Activated CD8-positive, alpha-beta T cell treated with anti-CD3 and anti-CD28 coated beads, Interleukin-2, amount 10 ng/mL, durations not matched to agents 7 days and 5 days (primary cell): ENCODE data around the gene PDIK1L. TPM values are rescaled to one million over a fixed set of nuclear protein-coding genes. Genes with fewer than 3 reads are reported as not detected.

Experiments used
- ATAC-seq: fragments of 150-1000 bp; cut with Tn5 transposase; one replicate; pipeline ENCODE4 v1.10.0; 2021; ENCODE audit warnings: moderate library complexity
- CTCF ChIA-PET: fragments of 350-600 bp; sonication (Branson Sonifier 250); formaldehyde crosslinking; loops from one replicate; lab custom pipeline; 2021; ENCODE audit warnings: antibody characterized with exemption; lab: Charles Lee
- POLR2A ChIA-PET: fragments of 350-600 bp; sonication (Branson Sonifier 250); formaldehyde crosslinking; loops from one replicate; lab custom pipeline; 2021; ENCODE audit warnings: antibody characterized with exemption; lab: Charles Lee
- DNase-seq: peaks from one replicate; pipeline ENCODE4 v3.0.0-alpha.2; 2020
- H3K27ac Mint-ChIP-seq: one replicate; pipeline ENCODE4 v1.8.0; 2021; ENCODE audit warnings: mild to moderate bottlenecking, mixed read lengths
- H3K27me3 Mint-ChIP-seq: one replicate; pipeline ENCODE4 v1.8.0; 2021; ENCODE audit warnings: low read depth, mixed read lengths
- H3K36me3 Mint-ChIP-seq: one replicate; pipeline ENCODE4 v1.8.0; 2021; ENCODE audit warnings: low read depth, mixed read lengths
- H3K4me1 Mint-ChIP-seq: one replicate; pipeline ENCODE4 v1.8.0; 2021; ENCODE audit warnings: low read depth, mixed read lengths
- H3K4me3 Mint-ChIP-seq: one replicate; pipeline ENCODE4 v1.8.0; 2021; ENCODE audit warnings: mild to moderate bottlenecking, mixed read lengths
- H3K9me3 Mint-ChIP-seq: one replicate; pipeline ENCODE4 v1.8.0; 2022; ENCODE audit warnings: mixed read lengths; ENCODE audit not compliant: insufficient read depth
- total RNA-seq, 2 experiments: library from RNA; stranded (reverse); gene quantifications; one replicate each; pipeline ENCODE4 v1.2.3, GENCODE V29; 2021

Gene PDIK1L
- total RNA-seq, 2 experiments from 2014 or later, result 21.3 to 25.4 TPM

DNA sequence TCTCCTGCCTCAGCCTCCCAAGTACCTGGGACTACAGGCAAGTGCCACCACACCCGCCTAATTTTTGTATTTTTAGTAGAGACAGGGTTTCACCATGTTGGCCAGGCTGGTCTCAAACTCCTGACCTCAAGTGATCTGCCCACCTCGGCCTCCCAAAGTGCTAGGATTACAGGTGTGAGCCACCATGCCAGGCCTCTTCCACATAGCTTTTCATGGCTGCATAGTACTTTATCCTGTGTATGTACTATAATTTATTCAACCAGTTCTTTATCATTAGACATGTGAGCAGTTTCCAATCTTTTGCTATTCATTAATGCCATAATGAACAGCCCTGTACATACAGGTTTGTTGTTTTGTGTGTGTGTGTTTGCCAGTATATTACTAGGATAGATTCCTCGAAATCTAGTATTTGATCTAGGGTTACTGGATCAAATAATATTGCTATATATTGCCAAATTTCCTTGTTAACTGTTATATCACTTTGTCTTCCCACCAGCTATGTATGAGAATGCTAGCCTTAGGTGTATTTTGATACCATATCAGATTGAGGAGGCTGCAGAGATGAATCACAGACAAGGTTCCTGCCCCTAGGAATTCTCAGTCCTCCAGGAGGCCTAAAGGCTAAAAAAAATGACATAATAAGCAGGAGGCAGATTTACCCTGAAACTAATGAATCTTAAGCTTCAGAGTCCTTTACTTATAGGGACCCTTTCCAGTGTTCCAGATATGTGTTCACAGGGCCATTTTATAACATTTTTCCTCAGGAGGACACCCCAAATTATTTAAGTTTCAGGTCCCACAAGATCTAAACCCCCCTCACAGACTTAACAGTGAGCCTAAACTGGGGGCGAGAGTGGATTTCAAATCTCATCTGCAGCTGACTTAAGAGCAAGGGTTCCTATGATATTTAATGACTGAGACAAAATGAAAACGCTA lies 2.1 kb upstream of the PDIK1L start:
- peak overlapping the region; percentile 82 for H3K4me3 Mint-ChIP-seq
- CTCF ChIA-PET, result interaction anchor here (1.1 to 17.6 kb wide), 5 partner anchors 16 to 60 kb away, joined by 4 to 356 read pairs (median 6); partner anchors contain the start of gene ZNF593
- POLR2A ChIA-PET, result interaction anchor here (5.7 kb wide), 1 partner anchor 15 kb away, joined by 93 read pairs; no protein-coding TSS in a partner anchor
- no peaks in the 10 kb centered on the region for H3K27me3 Mint-ChIP-seq
- DNase-seq (no peak), ATAC-seq (no peak)
- H3K27ac Mint-ChIP-seq, result no peak overlapping the region
- H3K9me3 Mint-ChIP-seq, result no peaks in the 10 kb centered on the region
- peaks cover 14% of the 10 kb centered on the region for H3K36me3 Mint-ChIP-seq
- H3K4me1 Mint-ChIP-seq, result peaks cover 34% of the 10 kb centered on the region

DNA sequence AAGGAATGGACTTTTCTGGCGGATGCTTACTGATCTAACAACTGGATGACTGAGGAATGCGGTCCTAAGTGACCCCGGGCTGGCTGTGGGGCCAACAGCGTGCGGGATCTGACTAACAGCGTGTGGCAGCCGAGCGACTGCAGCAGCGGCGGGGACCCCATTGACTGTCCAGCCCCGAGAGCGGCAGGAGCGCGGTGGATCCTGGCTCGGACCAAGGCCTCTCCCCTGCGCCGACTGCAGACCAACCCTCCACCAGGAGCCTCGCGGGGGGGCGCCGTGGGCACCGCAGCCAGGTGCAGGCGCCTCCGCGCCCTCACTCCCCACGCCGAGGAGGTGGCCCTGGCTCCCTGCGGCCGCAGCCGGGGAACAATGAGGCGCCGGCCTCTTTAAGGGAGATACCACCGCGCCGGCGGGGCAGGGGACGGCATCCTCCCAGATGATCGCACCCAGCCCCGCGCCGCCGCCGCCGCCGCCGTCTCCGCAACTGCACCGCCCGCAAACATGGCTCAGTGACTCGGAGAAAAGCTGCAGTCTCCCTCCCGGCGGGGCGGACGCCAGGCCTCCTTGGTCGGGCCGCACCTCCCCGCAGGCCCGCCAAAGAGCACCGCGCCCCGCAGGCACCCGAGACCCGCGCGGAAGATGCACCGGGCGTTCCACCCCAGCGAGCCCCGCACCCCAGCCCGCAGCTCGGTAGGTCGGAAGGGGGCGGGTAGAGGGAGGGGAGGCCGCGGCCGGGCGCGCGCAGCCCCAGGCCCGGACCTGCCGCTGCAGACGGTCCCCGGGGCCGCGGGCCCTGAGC lies 694 bp upstream of the PDIK1L start:
- peak overlapping the region; percentile 76 for H3K27ac Mint-ChIP-seq
- peaks cover 30% of the 10 kb centered on the region for H3K4me1 Mint-ChIP-seq
- CTCF ChIA-PET, result interaction anchor here (1.3 to 17.6 kb wide), 3 partner anchors 14 to 36 kb away, joined by 5 to 356 read pairs (median 69); no protein-coding TSS in a partner anchor
- peaks cover 23% of the 10 kb centered on the region for H3K36me3 Mint-ChIP-seq
- DNase-seq (peak; percentile 84), ATAC-seq (peak; percentile 62)
- POLR2A ChIA-PET, result interaction anchor here (0.7 to 5.7 kb wide), 6 partner anchors 14 to 113 kb away, joined by 3 to 93 read pairs (median 10); no protein-coding TSS in a partner anchor
- no peaks in the 10 kb centered on the region for H3K27me3 Mint-ChIP-seq
- no peaks in the 10 kb centered on the region for H3K9me3 Mint-ChIP-seq
- peak overlapping the region; percentile 82 for H3K4me3 Mint-ChIP-seq

DNA sequence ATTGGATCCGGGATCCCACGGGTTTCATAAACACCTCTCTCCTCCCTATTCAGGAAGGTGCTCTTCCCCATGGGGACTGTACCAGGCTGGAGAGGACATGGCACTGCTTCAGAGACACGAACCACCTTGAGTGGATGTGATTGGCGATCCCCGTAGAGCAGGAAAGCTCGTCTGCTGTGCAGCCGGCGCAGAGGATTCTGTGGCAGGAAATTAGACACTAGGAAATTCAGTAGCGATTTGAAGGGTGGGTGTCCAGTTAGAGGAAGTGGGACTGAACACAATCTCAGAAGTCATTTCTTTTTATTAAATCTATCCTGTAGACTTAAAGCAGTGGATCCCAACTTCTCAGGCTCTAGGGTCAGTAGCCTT lies 767 bp downstream of the PDIK1L start:
- ATAC-seq, result peak; percentile 1
- POLR2A ChIA-PET, result interaction anchor here (3.0 to 5.7 kb wide), 3 partner anchors 12 to 33 kb away, joined by 16 to 93 read pairs (median 20); no protein-coding TSS in a partner anchor
- H3K4me1 Mint-ChIP-seq, result peaks cover 30% of the 10 kb centered on the region

DNA sequence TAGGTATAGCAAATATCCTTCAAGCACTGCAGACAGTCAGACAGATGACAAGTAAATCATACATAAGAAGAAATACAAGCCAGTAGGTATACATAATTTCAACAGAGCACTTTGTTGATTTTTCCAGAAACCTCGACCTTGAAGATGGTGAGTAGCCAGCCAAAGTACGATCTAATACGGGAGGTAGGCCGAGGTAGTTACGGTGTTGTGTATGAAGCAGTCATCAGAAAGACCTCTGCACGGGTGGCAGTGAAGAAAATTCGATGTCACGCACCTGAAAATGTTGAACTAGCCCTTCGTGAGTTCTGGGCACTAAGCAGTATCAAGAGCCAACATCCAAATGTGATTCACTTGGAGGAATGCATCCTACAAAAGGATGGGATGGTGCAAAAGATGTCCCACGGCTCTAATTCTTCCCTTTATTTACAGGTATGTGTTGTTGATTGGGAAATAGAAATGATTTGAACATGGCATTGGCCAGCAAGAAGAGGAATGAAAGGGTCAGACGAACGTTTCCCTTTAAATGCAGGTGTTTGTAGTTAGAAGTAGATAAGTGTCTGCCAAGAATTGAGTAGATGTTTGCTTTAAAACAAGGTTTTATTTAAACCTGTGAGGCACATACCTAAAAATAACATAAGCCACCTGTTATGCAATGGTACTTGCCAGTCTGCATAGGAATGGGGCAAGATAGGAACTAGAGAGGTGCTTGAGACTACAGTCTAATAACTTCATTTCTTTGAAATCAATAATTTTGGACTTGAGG lies 2.7 kb downstream of the PDIK1L start:
- Mint-ChIP-seq H3K27ac (no peak overlapping the region), H3K4me1 (peaks cover 40% of the 10 kb centered on the region), H3K9me3 (no peaks in the 10 kb centered on the region), H3K4me3 (no peak overlapping the region), H3K27me3 (no peaks in the 10 kb centered on the region), H3K36me3 (peaks cover 44% of the 10 kb centered on the region)
- CTCF ChIA-PET, result interaction anchor here (0.5 to 17.6 kb wide), 7 partner anchors 10 to 117 kb away, joined by 3 to 356 read pairs (median 4); partner anchors contain the start of genes PAFAH2 and ZNF593
- no peak for ATAC-seq
- DNase-seq, result no peak
- POLR2A ChIA-PET, result interaction anchor here (1.3 to 5.7 kb wide), 3 partner anchors 10 to 25 kb away, joined by 5 to 93 read pairs (median 20); no protein-coding TSS in a partner anchor

More for the DNA sequence above, 767 bp downstream of the PDIK1L start:
- Mint-ChIP-seq H3K27me3 (no peaks in the 10 kb centered on the region), H3K27ac (peak overlapping the region; percentile 91), H3K36me3 (peaks cover 28% of the 10 kb centered on the region), H3K4me3 (peak overlapping the region; percentile 95), H3K9me3 (no peaks in the 10 kb centered on the region)
- CTCF ChIA-PET, result interaction anchor here (0.9 to 17.6 kb wide), 4 partner anchors 12 to 68 kb away, joined by 3 to 356 read pairs (median 36); partner anchors contain the start of gene ZNF593
- peak; percentile 47 for DNase-seq

DNA sequence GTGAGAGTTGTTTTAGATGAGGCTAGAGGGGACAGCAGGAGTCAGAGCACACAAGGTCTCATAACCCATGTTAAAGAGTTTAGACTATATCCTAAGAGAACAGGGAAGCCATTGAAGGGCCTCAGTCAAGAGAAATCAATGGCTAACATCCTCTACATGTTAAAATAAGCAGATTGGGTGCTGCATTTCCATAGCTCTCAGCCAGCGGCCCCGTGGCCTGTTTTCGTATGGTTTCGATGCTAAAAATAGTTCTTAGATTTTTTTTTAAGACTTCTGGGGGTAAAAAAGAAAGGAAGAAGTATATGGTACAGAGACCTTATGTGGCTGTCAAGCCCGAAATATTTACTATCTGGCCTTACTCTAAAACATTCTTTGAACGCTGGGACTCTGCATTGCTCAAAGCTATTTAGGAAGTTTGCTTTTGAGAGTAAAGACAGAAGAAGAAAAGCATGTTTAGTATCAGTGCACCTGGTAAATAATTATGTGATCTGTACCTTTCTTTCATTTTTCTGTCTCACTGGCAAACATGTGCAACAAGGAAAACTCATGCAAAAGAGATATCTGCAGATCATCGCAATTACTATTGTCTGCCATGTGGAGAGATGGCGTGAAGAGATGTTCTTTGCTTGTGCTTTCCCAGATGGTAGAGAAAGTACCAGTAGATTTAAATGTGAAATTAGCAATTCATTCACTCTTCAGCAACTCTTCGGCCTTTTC lies 8.4 kb downstream of the PDIK1L start:
- ATAC-seq, result peak; percentile 42
- Mint-ChIP-seq H3K4me3 (peak overlapping the region; percentile 59), H3K27ac (peak overlapping the region; percentile 76), H3K4me1 (peaks cover 49% of the 10 kb centered on the region), H3K36me3 (peaks cover 62% of the 10 kb centered on the region), H3K27me3 (no peaks in the 10 kb centered on the region), H3K9me3 (no peaks in the 10 kb centered on the region)
- peak; percentile 39 for DNase-seq
- ChIA-PET CTCF (interaction anchor here (0.6 to 17.1 kb wide), 6 partner anchors 10 to 114 kb away, joined by 3 to 317 read pairs (median 4); partner anchors contain the start of genes CEP85 and ZNF593), POLR2A (interaction anchor here (0.6 to 1.4 kb wide), 2 partner anchors 19 to 22 kb away, joined by 3 read pairs; no protein-coding TSS in a partner anchor)

DNA sequence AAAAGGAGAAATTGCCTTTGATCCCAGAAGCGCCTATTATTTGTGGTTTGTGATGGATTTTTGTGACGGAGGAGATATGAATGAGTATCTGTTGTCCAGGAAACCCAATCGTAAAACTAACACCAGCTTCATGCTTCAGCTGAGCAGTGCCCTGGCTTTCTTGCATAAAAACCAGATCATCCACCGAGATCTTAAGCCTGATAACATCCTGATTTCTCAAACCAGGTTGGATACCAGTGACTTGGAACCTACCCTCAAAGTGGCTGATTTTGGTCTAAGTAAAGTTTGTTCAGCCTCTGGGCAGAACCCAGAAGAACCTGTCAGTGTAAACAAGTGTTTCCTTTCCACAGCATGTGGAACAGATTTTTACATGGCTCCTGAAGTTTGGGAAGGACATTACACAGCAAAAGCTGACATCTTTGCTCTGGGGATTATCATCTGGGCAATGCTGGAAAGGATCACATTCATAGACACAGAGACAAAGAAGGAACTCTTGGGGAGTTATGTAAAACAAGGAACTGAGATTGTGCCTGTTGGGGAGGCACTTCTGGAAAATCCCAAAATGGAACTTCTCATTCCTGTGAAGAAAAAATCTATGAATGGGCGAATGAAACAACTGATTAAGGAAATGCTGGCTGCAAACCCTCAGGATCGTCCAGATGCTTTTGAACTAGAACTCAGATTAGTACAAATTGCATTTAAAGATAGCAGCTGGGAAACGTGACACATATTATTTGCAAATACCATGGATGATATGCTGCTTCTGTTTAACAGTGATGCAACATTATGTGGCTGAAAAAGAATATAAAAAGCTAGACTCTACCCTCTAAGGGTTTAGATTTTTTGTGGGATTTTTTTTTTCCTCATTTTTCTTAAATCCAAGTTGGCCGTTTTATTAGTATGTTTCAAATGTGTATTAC lies 10.5 kb downstream of the PDIK1L start:
- POLR2A ChIA-PET, result interaction anchor here (8.0 kb wide), 1 partner anchor 11 kb away, joined by 93 read pairs; the partner anchor contains the start of gene PDIK1L
- peaks cover 65% of the 10 kb centered on the region for H3K4me1 Mint-ChIP-seq

DNA sequence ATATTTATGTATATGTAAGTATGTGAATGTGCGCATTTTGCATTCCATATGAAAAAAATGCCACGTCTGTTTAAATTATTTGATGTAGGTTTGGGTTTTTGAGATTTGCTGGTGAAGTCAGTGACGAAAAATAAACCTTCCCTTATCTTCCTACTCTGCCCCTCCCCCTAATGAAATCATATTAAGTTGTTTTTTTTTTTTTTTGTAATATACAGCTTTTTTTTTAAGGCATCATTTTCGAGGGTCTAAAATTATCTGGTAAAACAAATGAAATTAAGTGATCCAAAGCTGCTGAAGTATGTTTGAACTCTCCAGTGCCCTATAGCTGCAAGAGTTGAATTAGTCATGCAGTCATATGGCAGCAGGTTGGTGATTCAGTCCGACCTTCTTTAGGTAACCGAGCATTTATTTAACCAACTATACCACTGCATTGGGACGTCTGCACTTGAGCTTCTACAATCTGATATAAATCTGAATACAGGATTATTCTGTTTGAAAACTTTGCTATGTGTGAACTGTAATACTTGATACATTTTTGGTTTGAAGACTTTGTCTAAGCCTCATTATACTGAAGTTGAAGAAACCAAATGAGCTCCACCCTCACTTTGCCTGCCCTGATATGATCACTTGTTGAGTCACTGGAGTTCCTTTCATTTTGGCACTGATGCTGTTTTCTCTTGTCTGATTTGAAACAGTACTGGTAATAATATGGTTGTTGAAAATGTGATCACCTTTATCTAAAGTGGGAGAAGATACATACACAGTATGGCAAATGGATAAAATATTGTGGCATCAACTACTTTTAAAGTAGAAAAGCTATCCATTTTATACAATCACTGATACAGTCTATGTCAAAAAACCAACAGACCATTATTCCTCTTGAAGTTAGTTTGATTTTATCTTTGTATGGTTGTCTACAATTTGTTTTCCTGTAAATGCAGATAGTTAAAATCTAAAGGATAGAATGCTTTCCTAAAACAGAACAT lies 11.7 kb downstream of the PDIK1L start:
- Mint-ChIP-seq H3K9me3 (no peaks in the 10 kb centered on the region), H3K27me3 (no peaks in the 10 kb centered on the region), H3K27ac (peak overlapping the region; percentile 63), H3K4me1 (peaks cover 77% of the 10 kb centered on the region), H3K4me3 (peak overlapping the region; percentile 1), H3K36me3 (peaks cover 53% of the 10 kb centered on the region)
- POLR2A ChIA-PET, result interaction anchor here (0.7 to 8.0 kb wide), 3 partner anchors 12 to 22 kb away, joined by 3 to 93 read pairs (median 3); partner anchors contain the start of gene PDIK1L
- CTCF ChIA-PET, result interaction anchor here (1.0 to 17.1 kb wide), 10 partner anchors 9 to 228 kb away, joined by 3 to 317 read pairs (median 4); partner anchors contain the start of gene PDIK1L
- ATAC-seq (no peak), DNase-seq (peak; percentile 34)

More for the DNA sequence above, 10.5 kb downstream of the PDIK1L start:
- Mint-ChIP-seq H3K27me3 (no peaks in the 10 kb centered on the region), H3K36me3 (peaks cover 60% of the 10 kb centered on the region), H3K9me3 (no peaks in the 10 kb centered on the region), H3K4me3 (no peak overlapping the region), H3K27ac (no peak overlapping the region)
- CTCF ChIA-PET, result interaction anchor here (1.1 to 17.1 kb wide), 9 partner anchors 9 to 379 kb away, joined by 3 to 317 read pairs (median 4); partner anchors contain the start of genes CEP85, PDIK1L and ZNF593
- ATAC-seq (no peak), DNase-seq (no peak)
